GM20431 (cell line): Measurements from ENCODE around the gene RABL6.
"Not testable (repeated sequence)": the region's sequence is repeated elsewhere in the genome, so short reads cannot be mapped to it uniquely, and the experiment has no call there.

Experiments used
- in situ Hi-C: fragments of 300-500 bp; cut with MseI, MboI; formaldehyde crosslinking; loops from one replicate; pipeline ENCODE4 v1.15.0; 2020; ENCODE audit warnings: low sequenced_read_pairs; ENCODE audit not compliant: unreplicated experiment

RABL6 gene

GRCh38 chr9:136807281-136808074, at the start of gene RABL6:
RABL6 (plus strand) TSS chr9:136807948; CDS start chr9:136808197, 249 bp downstream.
- in situ Hi-C loops = no loop called here

GRCh38 chr9:136759001-136759400, 48.7 kb upstream of the RABL6 start:
- in situ Hi-C loops = no loop called here

GRCh38 chr9:136759436-136760325, 48.1 kb upstream of the RABL6 start:
- in situ Hi-C loops = no loop called here

- in situ Hi-C loops = no loop called here
Observed at GRCh38 chr9:136760424-136760823, 47.3 kb upstream of the RABL6 start.

- in situ Hi-C loops = not testable (repeated sequence)
Observed at GRCh38 chr9:136760834-136761544, 46.8 kb upstream of the RABL6 start.

GRCh38 chr9:136761545-136761981, 46.2 kb upstream of the RABL6 start:
- in situ Hi-C loops = no loop called here

- in situ Hi-C loops = no loop called here
Observed at GRCh38 chr9:136762221-136762691, 45.5 kb upstream of the RABL6 start.

- in situ Hi-C loops = no loop called here
Observed at GRCh38 chr9:136762915-136763648, 44.7 kb upstream of the RABL6 start.

- in situ Hi-C loops = no loop called here
Observed at GRCh38 chr9:136763649-136764035, 44.1 kb upstream of the RABL6 start.

GRCh38 chr9:136764301-136764891, 43.4 kb upstream of the RABL6 start, which contains the start of gene LCN15:
LCN15 (minus strand) TSS chr9:136764518; CDS start chr9:136764488, 30 bp downstream.
- in situ Hi-C loops = no loop called here

- in situ Hi-C loops = no loop called here
Observed at GRCh38 chr9:136765041-136765440, 42.7 kb upstream of the RABL6 start.

GRCh38 chr9:136765745-136766409, 41.9 kb upstream of the RABL6 start:
- in situ Hi-C loops = not testable (repeated sequence)

- in situ Hi-C loops = not testable (repeated sequence)
Observed at GRCh38 chr9:136766410-136767120, 41.2 kb upstream of the RABL6 start.

- in situ Hi-C loops = no loop called here
Observed at GRCh38 chr9:136769710-136770191, 38.0 kb upstream of the RABL6 start.

GRCh38 chr9:136771907-136772415, 35.8 kb upstream of the RABL6 start:
- in situ Hi-C loops = no loop called here

GRCh38 chr9:136773386-136774044, 34.2 kb upstream of the RABL6 start:
- in situ Hi-C loops = no loop called here

GRCh38 chr9:136774416-136775045, 33.2 kb upstream of the RABL6 start:
- in situ Hi-C loops = no loop called here
